ENCODE measurements around the gene C10orf62.

C10orf62 gene

DNA sequence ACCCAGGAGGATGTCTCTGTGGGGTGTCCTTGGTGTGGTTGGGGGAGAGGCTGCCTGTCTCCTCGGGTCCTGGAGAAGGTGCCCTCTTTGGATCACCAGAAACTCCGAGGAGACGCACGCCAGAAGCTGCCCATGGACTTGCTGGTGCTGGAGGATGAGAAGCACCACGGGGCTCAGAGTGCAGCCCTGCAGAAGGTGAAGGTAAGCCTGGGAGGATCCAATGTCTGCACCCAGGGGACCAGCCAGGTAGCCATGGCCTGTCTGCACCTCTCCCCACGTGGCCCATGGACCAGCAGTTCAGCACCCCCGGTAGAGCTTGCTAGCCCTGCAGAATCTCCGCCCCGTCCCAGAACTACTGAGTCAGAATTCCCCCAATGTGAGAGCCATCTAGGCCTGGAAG, 11.8 kb upstream of the C10orf62 start:
- TF ChIP-seq, protein P1, sequence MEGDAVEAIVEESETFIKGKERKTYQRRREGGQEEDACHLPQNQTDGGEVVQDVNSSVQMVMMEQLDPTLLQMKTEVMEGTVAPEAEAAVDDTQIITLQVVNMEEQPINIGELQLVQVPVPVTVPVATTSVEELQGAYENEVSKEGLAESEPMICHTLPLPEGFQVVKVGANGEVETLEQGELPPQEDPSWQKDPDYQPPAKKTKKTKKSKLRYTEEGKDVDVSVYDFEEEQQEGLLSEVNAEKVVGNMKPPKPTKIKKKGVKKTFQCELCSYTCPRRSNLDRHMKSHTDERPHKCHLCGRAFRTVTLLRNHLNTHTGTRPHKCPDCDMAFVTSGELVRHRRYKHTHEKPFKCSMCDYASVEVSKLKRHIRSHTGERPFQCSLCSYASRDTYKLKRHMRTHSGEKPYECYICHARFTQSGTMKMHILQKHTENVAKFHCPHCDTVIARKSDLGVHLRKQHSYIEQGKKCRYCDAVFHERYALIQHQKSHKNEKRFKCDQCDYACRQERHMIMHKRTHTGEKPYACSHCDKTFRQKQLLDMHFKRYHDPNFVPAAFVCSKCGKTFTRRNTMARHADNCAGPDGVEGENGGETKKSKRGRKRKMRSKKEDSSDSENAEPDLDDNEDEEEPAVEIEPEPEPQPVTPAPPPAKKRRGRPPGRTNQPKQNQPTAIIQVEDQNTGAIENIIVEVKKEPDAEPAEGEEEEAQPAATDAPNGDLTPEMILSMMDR (IDR thresholded peaks at IDR 0.05): no peak
- no peak for DNase-seq (ENCODE audit: low spot score)
- H3K27ac ChIP-seq: no peak overlapping the region
- no peak overlapping the region for H3K4me3 ChIP-seq

DNA sequence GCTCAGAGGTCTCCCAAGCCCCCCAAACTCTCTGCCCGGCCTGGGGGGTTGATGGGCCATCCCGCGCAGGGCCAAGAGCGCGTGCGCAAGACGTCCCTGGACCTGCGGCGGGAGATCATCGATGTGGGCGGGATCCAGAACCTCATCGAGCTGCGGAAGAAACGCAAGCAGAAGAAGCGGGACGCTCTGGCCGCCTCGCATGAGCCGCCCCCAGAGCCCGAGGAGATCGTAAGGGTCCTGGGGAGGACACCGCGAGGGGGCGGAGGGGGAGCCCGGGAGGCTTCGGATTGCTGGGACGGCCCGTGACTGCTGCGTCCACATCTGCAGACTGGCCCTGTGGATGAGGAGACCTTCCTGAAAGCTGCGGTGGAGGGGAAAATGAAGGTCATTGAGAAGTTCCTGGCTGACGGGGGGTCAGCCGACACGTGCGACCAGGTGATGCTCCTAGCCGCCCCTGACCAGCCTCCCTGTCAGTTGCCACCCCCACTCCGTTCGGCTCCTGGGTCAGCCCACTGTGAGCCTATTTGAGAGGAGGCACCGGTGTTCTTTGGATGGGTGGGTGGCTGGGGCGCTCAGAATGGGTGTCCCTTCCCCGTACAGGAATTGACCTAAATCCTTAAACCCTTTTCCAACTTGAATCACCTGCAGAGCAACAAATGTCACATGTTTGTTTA, 11.2 kb upstream of the C10orf62 start:
- H3K4me3 ChIP-seq: no peak overlapping the region
- no peak for DNase-seq (ENCODE audit: low spot score)

DNA sequence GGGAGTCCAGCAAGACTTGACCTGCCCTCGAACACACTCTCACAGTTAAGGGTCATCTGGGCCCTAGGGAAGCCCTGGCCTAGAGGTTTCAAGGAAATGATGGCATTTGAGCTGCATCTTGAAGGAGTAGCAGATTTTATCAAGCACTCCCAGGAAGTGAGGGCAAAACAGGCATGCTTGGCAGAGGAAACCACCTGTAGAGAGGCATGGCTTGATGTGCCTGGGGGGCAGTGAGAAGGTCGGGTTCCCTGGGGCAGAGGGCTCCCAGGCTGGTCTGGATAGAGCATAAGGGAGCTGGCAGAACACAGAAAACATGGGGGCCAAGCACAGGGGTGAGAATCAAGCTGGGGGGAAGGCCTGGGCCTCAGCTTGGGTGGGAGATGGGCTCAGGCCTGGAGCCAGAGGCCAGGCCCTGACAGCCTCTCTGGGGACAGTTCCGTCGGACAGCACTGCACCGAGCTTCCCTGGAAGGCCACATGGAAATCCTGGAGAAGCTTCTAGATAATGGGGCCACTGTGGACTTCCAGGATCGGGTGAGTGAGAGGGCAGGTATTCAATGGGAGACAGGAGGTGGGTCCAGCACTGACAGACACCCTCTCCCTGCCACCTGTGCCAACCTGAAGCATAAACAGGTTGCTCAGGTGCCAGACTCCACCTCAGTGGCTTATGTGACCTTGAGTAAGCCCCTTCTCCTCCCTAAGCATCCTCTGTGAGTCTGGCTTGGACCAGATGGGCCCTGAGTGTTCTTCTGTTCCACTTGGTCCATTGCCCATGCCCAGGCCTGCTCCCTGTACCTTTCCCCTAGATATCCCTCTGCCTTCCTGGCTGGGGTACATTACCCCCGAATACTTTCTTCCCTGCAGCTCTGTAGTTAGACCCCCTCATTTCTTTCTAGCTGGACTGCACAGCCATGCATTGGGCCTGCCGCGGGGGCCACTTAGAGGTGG, 8.8 kb upstream of the C10orf62 start:
- Histone ChIP-seq H3K27ac (no peak overlapping the region), H3K4me3 (no peak overlapping the region)
- TF ChIP-seq, protein P1 (IDR thresholded peaks at IDR 0.05): no peak
- no peak for DNase-seq (ENCODE audit: low spot score)

More for the DNA sequence above, 11.2 kb upstream of the C10orf62 start:
- TF ChIP-seq, protein P1 (IDR thresholded peaks at IDR 0.05): no peak
- no peak overlapping the region for H3K27ac ChIP-seq

- H3K27ac ChIP-seq: no peak overlapping the region
- TF ChIP-seq, protein P1 (IDR thresholded peaks at IDR 0.05): no peak
- DNase-seq (ENCODE audit: low spot score): no peak
- no peak overlapping the region for H3K4me3 ChIP-seq
Observed at GRCh38 chr10:97582169-97582568, 7.4 kb upstream of the C10orf62 start.

GRCh38 chr10:97583476-97583875, 6.0 kb upstream of the C10orf62 start:
- H3K27ac ChIP-seq: peak overlapping the region in 1 of 2 donors; percentile 63
- TF ChIP-seq, protein P1 (IDR thresholded peaks at IDR 0.05): no peak
- H3K4me3 ChIP-seq: no peak overlapping the region
- no peak for DNase-seq (ENCODE audit: low spot score)

GRCh38 chr10:97584060-97584797, 5.3 kb upstream of the C10orf62 start, which contains the start of gene HOGA1:
TSS of gene HOGA1 (plus strand) at chr10:97584389. CDS start at chr10:97584704, 315 bp downstream.
- DNase-seq (ENCODE audit: low spot score): peak; percentile 81
- Histone ChIP-seq H3K27ac (peak within 1 kb of the TSS; percentile 0 to 63), H3K4me3 (no peak within 1 kb of the TSS)
- TF ChIP-seq, protein P1 (IDR thresholded peaks at IDR 0.05): no peak

All from coronary artery (tissue), 2 donors.